Measurements from ENCODE around the gene PDE11A.

Gene PDE11A

DNA sequence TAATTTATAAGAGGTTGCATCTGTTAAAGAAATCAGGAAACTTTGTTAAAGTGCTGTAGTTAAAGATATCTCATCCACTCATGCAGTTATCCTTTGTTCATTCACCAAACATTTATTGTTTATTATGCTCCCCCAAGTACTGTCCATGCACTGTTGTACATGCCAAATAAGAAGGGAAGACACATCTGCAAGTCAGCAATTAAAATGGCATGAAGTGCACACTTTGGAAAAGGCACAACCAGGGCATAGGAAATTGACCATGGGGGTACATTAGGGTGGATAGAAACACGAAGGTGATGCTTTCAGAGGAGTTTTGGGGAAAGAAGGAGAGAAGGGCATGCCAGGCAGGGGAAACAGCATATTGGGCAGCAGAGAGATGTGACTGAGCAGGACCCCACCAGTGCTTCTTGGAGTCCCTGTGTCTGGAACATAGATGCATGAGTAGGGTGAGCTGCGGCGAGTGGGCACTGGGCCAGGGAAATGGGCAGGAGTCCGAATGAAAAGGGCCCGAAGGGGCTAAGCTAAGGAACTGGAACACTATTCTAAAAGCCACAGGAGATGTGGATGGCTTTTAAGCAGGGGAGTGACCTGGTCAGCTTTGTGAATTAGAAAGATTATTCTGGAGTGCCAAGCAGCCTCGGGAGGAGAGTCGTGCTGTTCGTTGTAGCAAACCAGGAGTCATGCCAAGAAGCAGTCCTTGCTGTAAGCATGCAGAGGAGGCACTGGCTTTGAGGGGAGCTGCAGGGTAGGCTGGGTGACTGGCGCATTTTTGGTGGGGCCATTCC, 363.7 kb downstream of the PDE11A start:
- Histone ChIP-seq H4K20me1 (ENCODE audit: insufficient read depth, low read length) (no peaks in the 10 kb centered on the region), H3K4me2 (ENCODE audit: low read length) (no peak overlapping the region), H3K9me3 (ENCODE audit: insufficient read depth, low read length) (no peaks in the 10 kb centered on the region), H3K9ac (ENCODE audit: low read length) (no peak overlapping the region), H3K36me3 (replicated peaks; ENCODE audit: low read depth, low read length) (no peaks in the 10 kb centered on the region), H3K79me2 (ENCODE audit: low read length) (no peaks in the 10 kb centered on the region), H2AFZ (ENCODE audit: low read depth, low read length) (no peak overlapping the region), H3K27ac (ENCODE audit: low read length) (no peak overlapping the region), H3K4me3 (ENCODE audit: low read length) (no peak overlapping the region), H3K27me3 (ENCODE audit: low read depth, low read length) (no peaks in the 10 kb centered on the region), H3K4me1 (ENCODE audit: low read length) (no peaks in the 10 kb centered on the region)
- no peak for TF ChIP-seq EZH2phosphoT487 (IDR thresholded peaks at IDR 0.05; ENCODE audit: low read depth)
- TF ChIP-seq, protein P1, sequence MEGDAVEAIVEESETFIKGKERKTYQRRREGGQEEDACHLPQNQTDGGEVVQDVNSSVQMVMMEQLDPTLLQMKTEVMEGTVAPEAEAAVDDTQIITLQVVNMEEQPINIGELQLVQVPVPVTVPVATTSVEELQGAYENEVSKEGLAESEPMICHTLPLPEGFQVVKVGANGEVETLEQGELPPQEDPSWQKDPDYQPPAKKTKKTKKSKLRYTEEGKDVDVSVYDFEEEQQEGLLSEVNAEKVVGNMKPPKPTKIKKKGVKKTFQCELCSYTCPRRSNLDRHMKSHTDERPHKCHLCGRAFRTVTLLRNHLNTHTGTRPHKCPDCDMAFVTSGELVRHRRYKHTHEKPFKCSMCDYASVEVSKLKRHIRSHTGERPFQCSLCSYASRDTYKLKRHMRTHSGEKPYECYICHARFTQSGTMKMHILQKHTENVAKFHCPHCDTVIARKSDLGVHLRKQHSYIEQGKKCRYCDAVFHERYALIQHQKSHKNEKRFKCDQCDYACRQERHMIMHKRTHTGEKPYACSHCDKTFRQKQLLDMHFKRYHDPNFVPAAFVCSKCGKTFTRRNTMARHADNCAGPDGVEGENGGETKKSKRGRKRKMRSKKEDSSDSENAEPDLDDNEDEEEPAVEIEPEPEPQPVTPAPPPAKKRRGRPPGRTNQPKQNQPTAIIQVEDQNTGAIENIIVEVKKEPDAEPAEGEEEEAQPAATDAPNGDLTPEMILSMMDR (IDR thresholded peaks at IDR 0.05; ENCODE audit: low read depth, low read length): no peak

DNA sequence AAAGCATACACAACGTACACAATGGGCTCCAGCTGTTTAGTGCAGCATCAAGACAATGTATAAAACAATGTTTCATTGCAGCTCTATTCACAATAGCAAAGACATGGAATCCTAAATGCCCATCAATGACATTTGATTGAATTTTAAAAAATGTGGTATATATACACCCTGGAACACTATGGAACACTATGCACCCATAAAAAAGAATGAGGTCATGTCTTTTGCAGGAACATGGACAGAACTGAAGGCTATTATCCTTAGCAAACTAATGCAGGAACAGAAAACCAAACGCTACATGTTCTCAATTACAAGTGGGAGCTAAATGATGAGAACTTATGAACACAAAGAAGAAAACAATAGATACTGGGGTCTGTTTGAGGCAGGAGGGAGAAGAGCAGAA, 364.5 kb downstream of the PDE11A start:
- Histone ChIP-seq H3K4me2 (ENCODE audit: low read length) (no peak overlapping the region), H3K79me2 (ENCODE audit: low read length) (no peaks in the 10 kb centered on the region), H3K9me3 (ENCODE audit: insufficient read depth, low read length) (no peaks in the 10 kb centered on the region), H3K27me3 (ENCODE audit: low read depth, low read length) (no peaks in the 10 kb centered on the region), H3K9ac (ENCODE audit: low read length) (no peak overlapping the region), H3K27ac (ENCODE audit: low read length) (no peak overlapping the region), H3K36me3 (replicated peaks; ENCODE audit: low read depth, low read length) (no peaks in the 10 kb centered on the region), H2AFZ (ENCODE audit: low read depth, low read length) (no peak overlapping the region), H3K4me1 (ENCODE audit: low read length) (no peaks in the 10 kb centered on the region), H3K4me3 (ENCODE audit: low read length) (no peak overlapping the region), H4K20me1 (ENCODE audit: insufficient read depth, low read length) (no peaks in the 10 kb centered on the region)
- TF ChIP-seq, protein P1 (IDR thresholded peaks at IDR 0.05; ENCODE audit: low read depth, low read length): no peak
- TF ChIP-seq EZH2phosphoT487 (IDR thresholded peaks at IDR 0.05; ENCODE audit: low read depth): no peak

DNA sequence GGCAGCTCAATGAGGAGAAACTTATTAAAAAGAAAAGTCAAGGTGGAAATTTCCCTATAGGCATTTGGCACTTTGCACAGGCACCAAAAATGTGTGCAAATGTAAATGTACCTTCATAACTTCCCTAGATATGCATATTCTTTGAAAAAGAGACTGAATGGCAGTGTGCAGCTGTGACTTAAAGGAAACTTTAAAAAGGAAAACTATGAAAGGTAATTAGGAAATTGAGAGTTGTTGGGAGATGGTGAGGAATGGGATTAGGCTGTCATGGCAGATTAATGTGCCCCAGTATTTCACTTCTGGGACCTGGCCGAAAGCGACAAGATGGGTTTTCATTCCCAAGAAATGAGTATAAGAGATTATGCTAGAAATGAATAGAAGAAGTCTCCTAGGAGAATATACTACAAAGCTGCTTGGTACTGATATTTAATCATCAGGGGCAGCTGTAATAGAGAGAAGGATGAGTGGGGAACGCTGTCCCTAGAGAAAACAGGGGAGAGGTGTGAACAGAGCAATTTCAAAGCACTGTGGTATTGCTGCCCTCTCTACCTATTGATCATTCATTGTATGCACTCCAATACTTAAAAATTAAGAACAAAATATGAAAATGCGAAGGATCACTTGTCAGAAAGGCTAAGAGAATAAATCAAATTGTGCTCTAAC, 366.9 kb downstream of the PDE11A start:
- no peak for TF ChIP-seq EZH2phosphoT487 (IDR thresholded peaks at IDR 0.05; ENCODE audit: low read depth)
- TF ChIP-seq, protein P1 (IDR thresholded peaks at IDR 0.05; ENCODE audit: low read depth, low read length): no peak
- H3K9me3 ChIP-seq (ENCODE audit: insufficient read depth, low read length): no peaks in the 10 kb centered on the region

DNA sequence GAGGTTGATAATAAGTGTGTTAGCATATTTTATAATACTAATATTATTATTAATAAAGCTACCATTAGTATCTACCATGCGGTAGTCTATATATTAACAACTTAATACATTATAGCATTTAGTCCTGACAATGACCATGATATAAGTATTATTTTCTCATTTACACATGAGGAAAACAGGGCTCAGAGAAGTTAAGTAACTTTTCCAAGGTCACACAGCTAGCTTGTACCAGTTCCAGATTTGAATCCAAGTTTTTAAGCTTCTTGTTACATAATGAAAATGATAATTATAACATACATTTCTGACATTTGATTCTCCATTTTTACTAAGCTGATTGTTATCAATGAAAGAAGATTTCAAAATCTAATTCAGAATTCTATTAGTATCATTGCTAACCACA, 369.4 kb downstream of the PDE11A start:
- H3K27ac ChIP-seq (ENCODE audit: low read length): no peak overlapping the region
- no peak overlapping the region for H3K4me3 ChIP-seq (ENCODE audit: low read length)
- H4K20me1 ChIP-seq (ENCODE audit: insufficient read depth, low read length): no peaks in the 10 kb centered on the region
- H3K9ac ChIP-seq (ENCODE audit: low read length): no peak overlapping the region
- no peak for TF ChIP-seq EZH2phosphoT487 (IDR thresholded peaks at IDR 0.05; ENCODE audit: low read depth)
- TF ChIP-seq, protein P1 (IDR thresholded peaks at IDR 0.05; ENCODE audit: low read depth, low read length): no peak
- no peaks in the 10 kb centered on the region for H3K27me3 ChIP-seq (ENCODE audit: low read depth, low read length)
- no peak overlapping the region for H2AFZ ChIP-seq (ENCODE audit: low read depth, low read length)
- H3K9me3 ChIP-seq (ENCODE audit: insufficient read depth, low read length): no peaks in the 10 kb centered on the region
- no peaks in the 10 kb centered on the region for H3K79me2 ChIP-seq (ENCODE audit: low read length)
- H3K4me2 ChIP-seq (ENCODE audit: low read length): no peak overlapping the region
- no peaks in the 10 kb centered on the region for H3K36me3 ChIP-seq (replicated peaks; ENCODE audit: low read depth, low read length)
- H3K4me1 ChIP-seq (ENCODE audit: low read length): no peaks in the 10 kb centered on the region

More for the DNA sequence above, 366.9 kb downstream of the PDE11A start:
- Histone ChIP-seq H3K27me3 (ENCODE audit: low read depth, low read length) (no peaks in the 10 kb centered on the region), H4K20me1 (ENCODE audit: insufficient read depth, low read length) (no peaks in the 10 kb centered on the region), H3K4me3 (ENCODE audit: low read length) (no peak overlapping the region), H3K79me2 (ENCODE audit: low read length) (no peaks in the 10 kb centered on the region), H2AFZ (ENCODE audit: low read depth, low read length) (no peak overlapping the region), H3K27ac (ENCODE audit: low read length) (no peak overlapping the region), H3K4me1 (ENCODE audit: low read length) (no peaks in the 10 kb centered on the region), H3K9ac (ENCODE audit: low read length) (no peak overlapping the region), H3K4me2 (ENCODE audit: low read length) (no peak overlapping the region), H3K36me3 (replicated peaks; ENCODE audit: low read depth, low read length) (no peaks in the 10 kb centered on the region)
